NT2/D1 (cell line): Measurements from ENCODE around the gene ZBTB16.

Experiments
- SUZ12 ChIP-seq: IDR thresholded peaks from 2 replicates; pipeline ENCODE4 v1.6.1; 2011; ENCODE audit not compliant: insufficient read length, insufficient read depth; ENCODE audit errors: extremely low read depth
- YY1 ChIP-seq: IDR thresholded peaks from 2 replicates; pipeline ENCODE4 v1.6.1; 2011; ENCODE audit not compliant: insufficient read length, insufficient read depth
- ZNF274 ChIP-seq: IDR thresholded peaks from 2 replicates; pipeline ENCODE4 v1.6.1; 2011; ENCODE audit warnings: mild to moderate bottlenecking, low read depth, low read length

DNA sequence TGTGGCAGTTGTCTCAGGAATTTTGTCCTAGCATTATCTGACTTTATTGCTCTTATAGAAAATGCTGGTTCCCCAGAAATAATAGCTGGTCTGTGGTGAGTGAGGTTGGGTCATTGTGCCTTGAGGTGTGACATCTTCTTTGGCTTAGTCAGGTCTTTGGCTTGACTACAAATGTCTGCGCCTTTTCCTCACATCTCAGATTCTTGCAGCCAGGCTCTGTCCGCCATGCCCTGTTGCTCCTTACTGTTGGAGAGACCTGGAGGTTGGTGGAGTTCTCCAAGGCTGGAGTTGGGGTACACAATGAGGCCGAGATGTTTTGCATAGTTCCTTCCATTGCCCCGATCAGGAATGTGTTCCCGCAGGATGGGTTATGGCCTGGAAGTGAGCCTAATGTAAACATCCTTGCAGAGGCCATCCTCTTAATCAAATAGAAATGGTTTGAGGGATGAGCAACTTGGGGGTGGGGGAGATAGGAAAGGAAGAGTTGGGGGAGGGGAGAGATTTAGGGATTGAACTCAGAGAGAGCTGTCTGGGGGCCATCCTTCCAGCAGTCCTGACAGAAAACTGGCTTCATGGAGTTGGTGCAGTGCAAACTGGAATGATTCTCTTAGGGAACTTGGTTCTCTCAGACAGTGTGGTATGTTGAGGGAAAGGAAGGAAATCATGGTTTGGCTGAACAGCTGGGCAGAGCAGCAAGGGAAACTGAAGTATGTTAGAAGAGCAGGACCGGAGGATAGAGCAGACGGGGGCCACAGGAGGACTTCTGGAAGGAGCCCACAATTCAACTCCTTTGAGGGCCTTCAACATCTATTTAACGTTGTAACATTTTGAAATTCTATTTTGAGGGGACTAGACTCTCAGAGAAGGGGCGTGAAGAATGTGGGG, 49.9 kb downstream of the ZBTB16 start:
- TF ChIP-seq YY1: no peak
- TF ChIP-seq SUZ12: no peak
- TF ChIP-seq ZNF274: no peak
